Skin of body (tissue), 2 donors: ENCODE results near the gene GPHN. TPM values are rescaled to one million over a fixed set of nuclear protein-coding genes. Genes with fewer than 3 reads are reported as not detected.
"Not testable (repeated sequence)": the region's sequence is repeated elsewhere in the genome, so short reads cannot be mapped to it uniquely, and the experiment has no call there.

Experiments
- DNase-seq: peaks from one replicate; lab custom pipeline; 2025; lab: John Stamatoyannopoulos, UW
- total RNA-seq: library from RNA; depleted of rRNA; stranded (reverse); fragments of >200 nt; gene quantifications from one replicate; pipeline ENCODE4 v1.2.3, GENCODE V29; 2014

GPHN gene
- total RNA-seq, 1 donor from 2014 or later = 31.6 TPM

DNA sequence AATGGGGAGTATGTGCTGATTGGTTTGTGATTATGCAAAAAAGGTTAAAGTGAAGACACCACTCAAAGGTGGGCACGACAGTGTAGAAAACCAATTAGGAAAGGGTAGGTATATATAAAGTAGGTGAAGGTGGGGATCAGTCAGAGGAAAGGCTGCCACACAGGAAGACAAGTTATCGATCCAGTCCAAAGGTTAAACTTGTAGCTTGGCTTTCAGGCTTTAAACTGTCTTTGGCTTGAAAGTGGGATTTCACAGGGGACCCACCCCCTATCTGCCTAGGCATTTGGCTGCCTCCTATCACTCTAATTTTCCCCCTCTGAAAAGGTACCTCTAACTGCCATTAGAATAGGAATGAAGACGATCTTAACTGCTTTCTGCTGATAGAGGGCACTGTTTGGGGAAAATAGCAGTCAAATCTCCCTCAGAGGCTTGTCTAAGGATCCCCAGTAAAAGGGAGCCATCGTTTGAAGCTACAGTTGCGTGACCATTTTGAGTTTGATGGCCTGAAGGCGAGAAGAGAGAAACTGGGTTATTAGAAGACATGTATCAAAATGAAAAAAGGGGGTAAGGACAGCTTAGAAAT is 250.2 kb downstream of the GPHN start:
- no peak for DNase-seq

DNA sequence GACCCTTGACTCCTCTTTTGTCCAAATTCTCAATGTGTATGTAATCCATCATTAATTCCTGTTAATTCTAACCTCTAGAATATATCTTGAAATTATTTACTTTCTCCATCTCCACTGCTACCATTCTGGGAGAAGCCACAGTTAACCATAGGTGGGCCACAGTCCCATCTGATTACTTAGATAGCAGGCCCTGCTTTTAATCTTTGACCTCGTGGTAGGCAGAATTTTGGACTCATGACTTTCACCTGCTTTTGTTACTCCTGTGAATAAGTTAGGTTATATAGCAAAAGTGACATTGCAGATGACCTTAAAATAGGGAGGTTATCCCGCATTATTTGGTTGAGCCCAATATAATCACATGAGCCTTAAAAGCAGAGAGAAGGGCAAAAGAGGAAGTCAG is 264.2 kb downstream of the GPHN start:
- no peak for DNase-seq

DNA sequence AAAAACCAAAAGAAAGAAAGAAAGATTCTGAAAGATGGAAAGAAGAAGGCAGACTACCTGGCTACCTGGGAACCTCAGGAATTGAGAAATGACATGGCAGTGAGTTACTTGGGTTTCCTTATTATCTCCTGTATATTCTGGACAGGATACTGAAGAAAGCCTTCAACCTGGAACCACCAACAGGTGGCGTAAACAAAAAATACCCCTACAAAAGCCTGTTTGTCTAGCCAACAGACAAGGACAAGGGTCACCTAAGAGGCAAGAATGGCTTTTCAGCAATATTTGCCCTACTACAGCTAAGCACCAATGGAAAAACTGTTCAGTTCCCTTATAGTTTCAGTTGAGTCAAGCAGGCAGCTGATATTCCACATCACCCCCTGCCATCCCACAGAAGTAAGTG is 274.9 kb downstream of the GPHN start:
- DNase-seq = no peak

DNA sequence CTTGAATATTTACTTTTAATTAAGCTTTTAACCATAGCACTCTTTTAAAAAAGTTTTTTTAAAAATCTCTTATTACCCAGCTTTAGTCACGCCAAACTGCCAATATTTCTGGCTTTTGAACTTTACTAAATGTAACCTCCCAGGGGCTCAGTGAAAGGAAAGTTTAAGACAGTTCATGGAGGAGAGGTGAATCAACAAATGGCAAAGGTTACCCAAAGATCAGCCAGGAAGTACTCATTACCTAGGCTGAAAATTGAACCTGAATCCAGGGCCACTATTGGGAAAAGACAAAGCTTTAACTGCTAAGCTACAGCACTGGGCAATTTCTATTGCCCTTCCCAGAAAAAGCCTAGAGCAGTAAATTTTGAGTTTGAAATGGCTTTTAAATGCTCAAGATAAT is 282.2 kb downstream of the GPHN start:
- no peak for DNase-seq

DNA sequence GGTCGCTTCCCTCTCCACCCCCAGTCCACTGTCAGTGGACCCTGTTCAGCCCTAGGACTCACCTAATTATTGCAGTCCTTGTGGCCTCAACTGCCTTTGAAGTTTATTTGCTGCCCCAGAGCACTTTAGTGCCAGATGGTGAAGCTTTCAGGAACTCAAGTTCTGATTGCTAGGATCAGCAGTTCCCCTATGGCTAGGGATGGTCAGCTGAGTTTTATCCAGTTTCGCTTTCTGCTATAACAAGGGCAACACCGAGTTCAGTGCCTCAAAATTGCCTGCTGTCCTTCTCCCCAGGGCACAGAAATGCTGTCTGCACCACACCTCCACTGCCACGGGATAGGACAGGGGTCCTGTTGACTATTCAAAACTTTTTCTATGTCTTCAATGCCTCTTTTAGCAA is 295.0 kb downstream of the GPHN start:
- no peak for DNase-seq

DNA sequence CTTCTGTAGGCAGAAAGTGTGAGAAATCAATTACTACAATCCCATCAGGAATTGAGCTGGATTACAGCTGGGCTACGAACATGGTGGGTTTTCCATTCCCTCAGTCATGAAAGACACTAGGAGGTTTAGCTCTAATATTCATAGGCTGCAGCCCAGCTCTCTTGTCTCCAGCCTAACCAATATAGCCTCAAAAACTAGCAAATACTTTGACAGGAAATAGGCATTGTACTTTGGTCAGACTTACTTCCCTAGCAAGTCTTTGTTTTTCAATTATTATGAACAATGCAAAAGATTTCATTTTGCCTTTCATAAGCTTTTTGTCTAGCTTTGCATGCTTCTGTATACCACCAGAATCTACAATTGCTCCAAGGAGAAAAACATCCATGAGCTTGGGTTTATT is 296.2 kb downstream of the GPHN start:
- no peak for DNase-seq

DNA sequence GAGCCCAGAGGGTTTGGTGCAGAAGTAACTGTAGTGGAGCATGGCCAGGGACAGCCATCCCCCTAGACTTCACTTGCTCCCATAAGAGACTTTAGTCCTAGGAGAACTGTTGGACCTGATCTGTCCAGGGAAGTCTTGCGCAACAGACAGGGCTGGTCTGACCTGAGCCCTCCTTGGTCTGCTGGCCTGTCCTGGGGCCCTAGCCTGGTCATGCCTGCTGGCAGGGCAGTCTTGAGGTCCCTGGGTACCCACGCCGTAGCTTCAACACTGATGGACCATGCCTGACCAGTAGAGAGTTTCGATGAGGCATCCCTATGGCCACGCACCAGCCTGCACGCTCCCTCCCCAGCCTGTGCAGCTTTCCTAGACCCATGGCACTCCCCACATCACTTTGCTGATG is 305.7 kb downstream of the GPHN start:
- no peak for DNase-seq

DNA sequence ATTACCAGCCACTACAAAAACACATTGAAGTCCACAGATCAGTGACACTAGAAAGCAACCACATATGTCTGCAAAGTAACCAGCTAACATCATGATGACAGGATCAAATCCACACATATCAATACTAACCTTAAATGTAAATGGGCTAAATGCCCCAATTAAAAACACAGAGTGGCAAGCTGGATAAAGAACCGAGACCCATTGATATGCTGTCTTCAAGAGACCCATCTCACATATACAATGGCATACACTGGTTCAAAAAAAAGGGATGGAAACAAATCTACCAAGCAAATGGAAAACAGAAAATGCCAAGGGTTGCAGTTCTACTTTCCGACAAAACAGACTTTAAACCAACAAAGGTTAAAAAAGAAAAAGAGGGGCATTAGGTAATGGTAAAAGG is 307.7 kb downstream of the GPHN start:
- no peak for DNase-seq

DNA sequence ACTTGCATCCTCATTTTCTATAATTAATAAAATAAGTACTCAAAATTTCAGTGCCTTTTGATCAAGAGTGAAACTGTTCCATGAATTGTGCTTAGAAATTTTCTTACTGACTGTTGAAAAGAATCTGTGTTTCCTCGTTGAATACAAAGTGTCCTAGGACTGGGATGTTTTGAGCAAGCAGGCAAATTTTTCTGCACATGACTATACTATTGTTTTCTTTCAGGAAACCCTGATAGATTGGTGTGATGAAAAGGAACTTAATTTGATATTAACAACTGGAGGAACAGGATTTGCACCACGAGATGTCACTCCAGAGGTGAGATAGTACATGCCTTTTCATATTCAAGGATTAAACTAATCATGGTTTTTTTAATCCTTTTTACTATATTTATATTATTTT is 316.3 kb downstream of the GPHN start:
- DNase-seq = no peak

DNA sequence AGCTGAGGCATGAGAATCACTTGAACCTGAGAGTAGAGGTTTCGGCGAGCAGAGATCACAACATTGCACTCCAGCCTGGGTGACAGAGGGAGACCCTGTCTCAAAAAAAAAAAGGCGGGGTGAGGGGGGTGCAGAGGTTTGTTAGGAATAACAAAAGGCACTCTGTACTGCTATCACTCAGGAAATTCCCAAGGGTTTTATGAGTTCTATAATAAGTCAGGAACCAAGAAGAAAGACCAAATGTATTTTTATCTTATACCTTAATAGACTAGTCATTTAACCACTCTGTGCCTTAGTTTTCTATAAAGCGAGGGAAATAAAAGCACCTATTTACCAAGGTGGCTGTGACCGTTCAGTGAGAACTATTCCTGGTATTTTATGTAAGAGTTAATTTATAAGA is 319.2 kb downstream of the GPHN start:
- no peak for DNase-seq

DNA sequence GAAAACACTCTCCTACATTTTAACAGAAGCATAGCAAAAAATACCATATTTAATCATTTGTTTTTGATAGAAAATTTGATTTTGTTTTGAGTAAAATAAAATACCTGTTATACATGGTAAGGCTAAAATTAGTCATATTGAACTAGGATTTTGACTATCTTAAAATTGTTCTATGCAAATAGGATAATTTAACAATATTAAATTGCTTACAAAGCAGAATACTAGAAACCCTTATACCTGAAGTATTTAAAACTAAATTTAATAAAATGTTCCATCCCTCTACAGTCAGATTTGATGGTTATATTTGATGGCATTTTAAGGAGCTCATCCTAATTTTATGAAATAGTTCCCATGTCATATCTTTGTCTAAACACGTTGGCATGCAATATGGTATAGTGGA is 323.2 kb downstream of the GPHN start:
- DNase-seq = no peak

DNA sequence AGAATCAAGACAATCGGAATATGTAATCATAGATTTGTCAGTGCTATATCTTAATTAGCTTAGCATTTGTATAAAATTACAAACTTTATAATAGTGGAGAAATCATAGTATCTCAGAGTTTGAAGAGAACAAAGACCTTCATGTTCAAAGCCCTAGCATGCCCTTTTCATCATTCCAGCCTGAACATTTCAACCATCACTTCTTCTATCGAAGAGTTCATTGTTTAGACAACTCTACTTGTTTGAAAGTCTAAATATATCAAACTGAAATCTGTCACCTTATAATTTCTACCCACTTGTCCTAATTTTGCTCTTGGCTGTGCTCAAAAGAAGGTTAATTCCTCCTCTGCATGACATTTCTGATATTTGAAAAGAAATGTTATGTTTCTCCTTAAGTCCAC is 325.9 kb downstream of the GPHN start:
- DNase-seq = no peak

DNA sequence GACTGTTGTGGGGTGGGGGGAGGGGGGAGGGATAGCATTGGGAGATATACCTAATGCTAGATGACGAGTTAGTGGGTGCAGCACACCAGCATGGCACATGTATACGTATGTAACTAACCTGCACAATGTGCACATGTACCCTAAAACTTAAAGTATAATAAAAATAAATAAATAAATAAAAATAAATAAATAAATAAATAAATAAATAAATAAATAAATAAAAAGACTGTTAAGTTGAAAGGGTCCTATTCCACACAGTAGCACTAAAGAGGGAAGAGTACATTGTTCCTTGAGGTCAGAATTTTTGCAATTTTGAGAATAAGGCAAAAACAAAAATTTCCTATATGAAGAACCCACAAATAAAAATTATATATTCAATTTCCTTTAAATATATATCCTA is 329.5 kb downstream of the GPHN start:
- not testable (repeated sequence) for DNase-seq

DNA sequence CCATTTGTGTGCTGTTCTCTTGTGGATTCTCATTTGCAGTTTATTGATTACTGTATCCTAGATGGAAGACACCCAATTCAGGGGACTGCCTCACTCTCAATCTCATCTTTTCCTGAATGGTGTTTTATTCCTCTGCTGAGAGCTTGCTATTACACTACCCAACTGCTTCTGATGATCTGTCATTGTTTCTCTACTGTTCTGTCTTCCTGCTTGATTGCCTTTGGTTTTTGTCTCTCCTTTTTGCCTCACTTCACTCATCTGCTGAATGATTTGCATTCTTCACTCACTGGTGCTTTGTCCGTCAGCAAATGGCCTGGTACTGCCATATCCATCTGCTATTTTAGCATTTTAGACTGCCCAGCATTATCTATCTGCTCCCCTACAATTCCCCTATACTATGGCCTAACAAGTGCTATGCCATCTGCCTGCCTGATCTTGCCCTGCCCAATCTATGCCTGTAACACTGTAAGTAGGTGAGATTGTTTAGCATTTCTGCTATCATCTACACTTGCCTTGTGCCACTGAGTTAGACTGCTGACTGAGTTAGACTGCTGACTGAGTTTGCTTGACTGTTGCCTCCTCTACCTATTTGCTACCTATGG is 335.1 kb downstream of the GPHN start:
- DNase-seq = no peak

DNA sequence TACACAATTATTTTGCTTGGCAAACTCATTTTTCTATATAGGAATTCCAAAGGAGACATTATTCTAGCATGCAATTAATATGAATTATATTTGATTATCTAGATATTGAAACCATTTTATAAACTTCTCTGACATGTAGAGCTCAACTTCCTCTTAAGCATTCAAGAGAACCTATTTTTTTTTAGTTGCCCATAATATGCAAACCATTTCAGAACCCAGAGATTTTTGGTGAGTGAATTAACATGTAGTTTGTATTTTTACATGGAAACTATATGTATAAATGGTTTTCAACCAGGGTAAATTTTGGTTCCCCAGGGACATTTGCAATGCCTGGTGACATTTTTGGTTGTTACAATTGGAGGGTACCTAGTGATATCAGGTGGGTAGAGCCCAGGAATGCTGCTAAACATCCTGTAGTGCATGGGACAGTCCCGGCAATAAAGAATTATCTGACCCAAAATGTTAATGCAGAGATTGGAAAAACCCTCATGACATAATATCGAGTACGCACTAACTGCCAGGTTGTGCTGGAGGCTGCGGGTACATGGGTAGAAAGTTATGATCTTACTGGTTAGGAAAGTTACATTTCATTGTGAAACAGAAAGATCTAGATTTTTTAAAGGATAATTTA is 342.4 kb downstream of the GPHN start:
- DNase-seq = no peak

DNA sequence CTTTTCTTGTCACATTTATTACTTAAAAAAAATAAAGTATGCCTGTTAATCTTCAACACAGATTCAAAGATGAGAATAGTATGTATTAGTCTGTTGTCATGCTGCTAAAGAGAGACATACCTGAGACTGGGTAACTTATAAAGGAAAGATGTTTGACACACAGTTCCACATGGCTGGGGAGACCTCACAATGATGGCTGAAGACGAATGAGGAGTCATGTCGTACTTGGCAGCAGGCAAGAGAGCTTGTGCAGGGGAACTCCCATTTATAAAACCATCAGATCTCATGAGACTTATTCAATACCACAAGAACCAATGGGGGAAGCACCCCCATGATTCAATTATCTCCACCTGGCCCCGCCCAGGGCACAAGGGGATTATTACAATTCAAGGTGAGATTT is 345.4 kb downstream of the GPHN start:
- DNase-seq = no peak

DNA sequence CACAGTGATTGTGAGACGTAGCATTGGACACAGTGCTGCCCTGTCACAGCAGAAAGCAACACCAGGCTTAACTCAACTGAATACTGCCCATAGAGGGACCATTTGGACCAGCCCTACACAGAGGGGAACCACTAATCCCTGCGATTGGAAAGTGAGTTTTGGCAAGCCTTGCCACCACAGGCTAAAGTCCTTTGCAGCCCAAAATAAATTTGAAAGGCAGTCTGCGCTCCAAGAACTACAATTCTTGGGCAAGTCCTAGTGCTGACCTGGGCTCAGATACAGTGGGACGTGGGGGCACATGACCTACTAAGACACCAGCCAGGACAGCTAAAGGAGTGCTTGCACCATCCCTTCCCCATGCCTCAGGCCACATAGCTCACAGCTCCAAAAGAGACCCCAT is 349.9 kb downstream of the GPHN start:
- DNase-seq = no peak

DNA sequence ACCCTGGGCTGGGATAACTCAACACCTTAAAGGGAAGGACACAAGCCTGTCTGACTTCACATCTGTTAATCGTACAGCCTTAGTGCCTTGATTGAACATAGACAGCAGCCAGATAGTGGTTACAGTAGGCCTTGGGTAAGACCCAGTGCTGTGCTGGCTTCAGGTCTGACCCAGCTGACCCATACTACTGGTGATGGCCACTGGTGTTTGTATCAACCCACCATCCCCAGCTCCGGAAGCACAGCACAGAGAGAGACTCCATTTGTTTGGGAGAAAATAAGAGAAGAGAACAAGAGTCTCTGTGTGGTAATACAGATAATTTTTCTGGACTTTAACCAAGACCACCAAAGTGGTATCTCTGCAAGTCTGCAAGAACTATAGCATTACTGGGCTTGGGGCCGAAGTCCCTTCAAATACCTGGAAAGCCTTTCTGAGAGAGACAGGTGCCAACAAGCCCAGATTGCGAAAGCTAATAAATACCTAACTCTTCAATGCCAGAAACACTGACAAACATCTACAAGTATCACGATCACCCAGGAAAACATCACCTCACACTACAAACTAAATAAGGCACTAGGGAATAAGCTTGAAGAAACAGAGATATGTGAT is 351.2 kb downstream of the GPHN start:
- no peak for DNase-seq

DNA sequence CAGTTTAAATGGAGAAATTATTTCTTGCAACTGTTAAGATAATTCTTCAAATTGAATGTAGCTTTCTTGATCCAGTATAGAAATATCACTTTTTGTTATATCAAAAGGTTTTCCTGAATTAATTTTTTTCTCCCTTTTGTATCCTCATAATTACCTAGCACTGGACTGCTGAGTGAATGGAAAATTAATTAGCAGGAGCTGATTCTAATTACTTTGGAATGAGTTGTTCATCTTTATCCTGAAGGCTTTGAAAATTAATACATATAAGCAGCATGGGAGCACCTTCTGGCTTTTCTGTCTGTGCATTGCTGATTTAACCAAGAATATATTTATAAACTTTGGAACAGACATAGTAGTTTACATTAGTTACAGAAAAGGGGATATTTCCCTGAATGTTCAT is 373.6 kb downstream of the GPHN start:
- no peak for DNase-seq

DNA sequence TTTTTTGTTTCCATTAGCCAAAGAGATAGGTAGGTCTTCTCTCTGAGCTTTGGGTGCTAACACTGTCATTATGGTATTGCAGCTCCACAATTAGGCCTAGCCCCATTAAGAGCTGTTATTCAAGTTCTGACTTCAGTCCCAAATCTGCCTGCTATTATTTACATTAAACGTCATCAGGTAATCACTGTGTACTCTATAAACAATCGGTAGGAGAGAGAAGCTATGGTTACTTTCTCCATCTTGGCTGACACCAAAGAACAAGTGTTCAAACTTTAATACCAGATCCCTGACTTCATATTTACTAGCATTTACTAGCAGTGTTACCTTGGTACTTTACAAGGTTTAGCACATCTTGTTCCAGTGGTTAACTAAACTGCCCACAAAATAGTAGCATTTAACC is 376.2 kb downstream of the GPHN start:
- no peak for DNase-seq

DNA sequence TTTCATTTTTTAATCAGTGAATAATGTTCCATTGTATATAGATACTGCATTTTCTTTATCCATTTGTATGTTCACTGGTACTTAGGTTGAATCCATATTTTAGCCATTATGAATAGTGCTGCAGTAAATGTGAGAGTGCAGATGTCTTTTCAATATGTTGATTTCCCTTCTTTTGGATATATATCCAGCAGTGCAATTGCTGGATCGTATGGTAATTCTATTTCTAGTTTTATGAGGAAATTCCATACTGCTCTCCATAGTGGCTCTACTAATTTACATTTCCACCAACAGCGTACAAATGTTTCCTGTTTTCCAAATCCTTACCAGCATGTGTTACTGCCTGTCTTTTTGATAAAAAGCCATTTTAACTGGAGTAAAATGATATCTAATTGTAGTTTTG is 392.8 kb downstream of the GPHN start:
- DNase-seq = no peak

DNA sequence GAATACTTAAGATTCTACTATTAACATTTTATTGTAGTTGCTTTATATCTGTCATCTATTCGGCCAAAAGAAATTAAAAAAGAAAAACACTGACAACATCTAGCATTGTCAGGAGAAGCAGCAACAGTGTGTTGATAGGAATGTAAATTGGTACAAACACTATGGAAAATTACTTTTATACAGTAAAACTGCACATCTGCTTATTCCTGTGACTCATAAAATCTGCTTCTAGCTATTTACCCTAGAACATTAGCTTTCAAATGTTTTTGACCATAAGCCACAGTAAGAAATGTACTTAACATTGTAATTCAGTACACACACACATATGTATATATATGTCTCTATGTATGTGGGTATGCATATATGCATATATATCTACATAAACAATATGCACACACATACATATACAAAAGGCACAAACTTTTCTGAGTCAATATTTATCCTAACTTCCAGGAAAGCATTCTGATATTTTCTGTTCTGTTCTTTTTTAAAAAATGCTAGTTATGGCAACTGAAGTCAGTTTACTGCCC is 402.4 kb downstream of the GPHN start:
- no peak for DNase-seq

DNA sequence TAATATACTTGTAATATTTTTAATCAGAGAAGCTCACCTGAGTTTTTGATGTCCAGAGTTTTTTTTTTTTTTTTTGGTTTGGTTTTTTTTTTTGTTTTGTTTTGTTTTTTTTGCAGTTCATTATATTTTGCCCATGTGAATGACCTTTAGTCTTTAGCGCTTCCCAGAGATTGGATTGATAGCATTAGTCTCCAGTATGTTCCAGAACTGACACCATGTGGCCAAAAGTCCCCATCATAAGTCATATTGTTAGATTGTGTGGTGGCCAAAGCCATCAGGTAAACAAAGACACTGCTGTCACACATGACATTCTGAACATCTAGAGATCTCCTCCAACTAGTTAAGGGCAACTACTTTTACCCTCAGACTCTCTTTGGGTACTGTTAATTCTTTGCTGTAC is 408.5 kb downstream of the GPHN start:
- no peak for DNase-seq
